HEK293 (cell line): ENCODE measurements around the gene LY6G5B.

Experiments
- CTCF ChIA-PET: fragments of 350-600 bp; formaldehyde crosslinking; extraction: SDS; loops from one replicate; lab custom pipeline; 2021; ENCODE audit warnings: antibody characterized with exemption; lab: Yijun Ruan, JAX
- POLR2A ChIA-PET: fragments of 300-600 bp; formaldehyde crosslinking; extraction: SDS; loops from one replicate; lab custom pipeline; 2020; ENCODE audit warnings: antibody characterized with exemption, inconsistent platforms; lab: Yijun Ruan, JAX
- H3K27ac ChIP-seq: fragments of 200-500 bp; sonication (Bioruptor generic); 2 replicates; pipeline ENCODE4 v1.5.1; 2014; ENCODE audit warnings: low read depth, low read length, control low read depth, inconsistent platforms; ENCODE audit errors: extremely low read depth
- H3K36me3 ChIP-seq, 2 experiments: fragments of 200-500 bp in 1 of 2; sonication (Bioruptor generic) in 1 of 2; 1 replicate in 1 of 2; 2 replicates in 1 of 2; pipeline ENCODE4 v1.5.1; 2014 to 2017; ENCODE audit warnings: inconsistent platforms in 2 of 2, low read length in 2 of 2; ENCODE audit not compliant: control insufficient read depth in 2 of 2, insufficient read depth in 1 of 2
- H3K4me1 ChIP-seq: fragments of 200-500 bp; sonication (Bioruptor generic); 2 replicates; pipeline ENCODE4 v1.5.1; 2014; ENCODE audit warnings: mild to moderate bottlenecking, low read length, inconsistent platforms; ENCODE audit not compliant: control insufficient read depth, insufficient read depth
- H3K4me3 ChIP-seq: 2 replicates; pipeline ENCODE4 v1.5.1; 2011; ENCODE audit warnings: low read depth, mild to moderate bottlenecking, control low read depth, low read length, moderate library complexity
- H3K9me3 ChIP-seq: fragments of 200-500 bp; sonication (Bioruptor generic); 2 replicates; pipeline ENCODE4 v1.5.1; 2014; ENCODE audit warnings: low read depth, low read length, inconsistent platforms; ENCODE audit not compliant: control insufficient read depth, insufficient read depth
- EGR2 ChIP-seq: fragments of 450-650 bp; formaldehyde crosslinking; IDR thresholded peaks from 2 replicates; pipeline ENCODE4 v1.5.1; 2016; ENCODE audit warnings: low read depth, missing biosample characterization, missing genetic modification characterization
- GLIS1 ChIP-seq: fragments of 450-650 bp; formaldehyde crosslinking; IDR thresholded peaks from 2 replicates; pipeline ENCODE4 v1.5.1; 2016; ENCODE audit warnings: missing biosample characterization, missing genetic modification characterization
- KLF7 ChIP-seq: fragments of 450-650 bp; formaldehyde crosslinking; IDR thresholded peaks from 2 replicates; pipeline ENCODE4 v1.5.1; 2016; ENCODE audit warnings: missing biosample characterization, missing genetic modification characterization, borderline replicate concordance
- RBAK ChIP-seq: fragments of 450-650 bp; formaldehyde crosslinking; IDR thresholded peaks from 2 replicates; pipeline ENCODE4 v1.5.1; 2016; ENCODE audit warnings: missing biosample characterization, missing genetic modification characterization
- TRIM28 ChIP-seq: IDR thresholded peaks from 2 replicates; pipeline ENCODE4 v1.6.1; 2011; ENCODE audit warnings: low read length, control low read depth, borderline replicate concordance
- ZBTB8A ChIP-seq: fragments of 450-650 bp; formaldehyde crosslinking; IDR thresholded peaks from 2 replicates; pipeline ENCODE4 v1.5.1; 2016; ENCODE audit warnings: missing biosample characterization, missing genetic modification characterization
- ZFHX2 ChIP-seq: fragments of 450-650 bp; formaldehyde crosslinking; conservative IDR thresholded peaks from 2 replicates; pipeline ENCODE4 v1.5.1; 2016; ENCODE audit warnings: missing biosample characterization, missing genetic modification characterization
- ZNF16 ChIP-seq: fragments of 450-650 bp; formaldehyde crosslinking; IDR thresholded peaks from 2 replicates; pipeline ENCODE4 v1.5.1; 2016; ENCODE audit warnings: low read depth, missing biosample characterization, missing genetic modification characterization
- ZNF174 ChIP-seq: fragments of 450-650 bp; formaldehyde crosslinking; IDR thresholded peaks from 2 replicates; pipeline ENCODE4 v1.5.0; 2017; ENCODE audit warnings: missing biosample characterization, mild to moderate bottlenecking, missing genetic modification characterization
- ZNF239 ChIP-seq: fragments of 450-650 bp; formaldehyde crosslinking; IDR thresholded peaks from 2 replicates; pipeline ENCODE4 v1.5.1; 2016; ENCODE audit warnings: missing biosample characterization, missing genetic modification characterization
- ZNF350 ChIP-seq: fragments of 450-650 bp; formaldehyde crosslinking; IDR thresholded peaks from 2 replicates; pipeline ENCODE4 v1.5.0; 2017; ENCODE audit warnings: missing biosample characterization, mild to moderate bottlenecking, missing genetic modification characterization
- ZNF366 ChIP-seq: fragments of 450-650 bp; formaldehyde crosslinking; conservative IDR thresholded peaks from 2 replicates; pipeline ENCODE4 v1.5.1; 2016; ENCODE audit warnings: missing biosample characterization, missing genetic modification characterization
- ZNF600 ChIP-seq: fragments of 450-650 bp; formaldehyde crosslinking; IDR thresholded peaks from 2 replicates; pipeline ENCODE4 v1.5.1; 2016; ENCODE audit warnings: missing biosample characterization, missing genetic modification characterization
- ZNF76 ChIP-seq: fragments of 450-650 bp; formaldehyde crosslinking; IDR thresholded peaks from 2 replicates; pipeline ENCODE4; 2016; ENCODE audit warnings: low read depth, missing biosample characterization, missing genetic modification characterization, borderline replicate concordance
- ZNF777 ChIP-seq: fragments of 450-650 bp; formaldehyde crosslinking; IDR thresholded peaks from 2 replicates; pipeline ENCODE4 v1.5.1; 2017; ENCODE audit warnings: missing biosample characterization, missing genetic modification characterization, borderline replicate concordance
- TF ChIP-seq, protein P1 (sequence below): fragments of 450-650 bp; formaldehyde crosslinking; IDR thresholded peaks from 2 replicates; pipeline ENCODE4 v1.5.1; 2016; ENCODE audit warnings: missing biosample characterization, missing genetic modification characterization
- TF ChIP-seq, protein P2 (sequence below): fragments of 450-650 bp; formaldehyde crosslinking; IDR thresholded peaks from 2 replicates; pipeline ENCODE4 v1.5.1; 2016; ENCODE audit warnings: missing biosample characterization, missing genetic modification characterization, borderline replicate concordance
- TF ChIP-seq, protein P3 (sequence below): fragments of 450-650 bp; formaldehyde crosslinking; IDR thresholded peaks from 2 replicates; pipeline ENCODE4 v1.5.1; 2016; ENCODE audit warnings: missing biosample characterization, missing genetic modification characterization, low read depth

LY6G5B gene

DNA sequence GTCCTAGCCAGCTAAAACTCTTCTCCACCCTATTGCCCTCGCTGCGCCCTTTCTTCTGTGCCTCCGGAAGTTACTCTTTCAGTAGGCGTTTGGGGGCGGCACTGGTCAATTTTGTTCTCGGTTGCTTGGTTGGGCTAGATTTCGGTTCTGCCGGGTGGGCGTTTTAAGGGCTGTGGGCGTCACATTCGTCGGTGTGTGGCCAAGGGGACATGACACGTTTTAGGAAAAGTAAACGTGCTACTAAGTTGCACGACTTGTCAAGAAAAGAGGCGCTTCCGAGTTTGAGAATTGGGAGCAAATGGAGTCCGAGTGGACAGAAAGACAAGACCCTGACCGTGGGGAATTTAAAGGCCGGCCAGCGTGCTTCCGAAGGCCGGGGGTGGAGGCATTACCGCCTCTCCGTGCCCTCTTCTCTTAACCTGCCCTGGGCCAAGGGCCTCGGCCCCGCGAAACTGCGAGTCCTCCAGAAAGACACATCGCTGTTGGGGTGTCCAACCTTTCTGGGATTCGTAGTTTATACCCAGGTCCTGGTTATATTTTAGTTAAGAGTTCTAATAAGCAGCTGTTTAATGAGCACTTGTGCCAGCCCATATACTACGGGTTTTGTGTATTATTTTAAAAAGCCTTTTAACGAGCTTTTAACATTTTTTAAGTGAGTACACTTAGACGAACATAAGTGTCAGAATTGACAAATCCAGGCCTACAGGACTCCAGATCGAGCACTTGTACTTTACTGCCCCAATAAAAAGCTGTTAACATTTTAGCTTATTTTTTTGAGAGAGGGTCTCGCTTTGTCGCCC is 16.7 kb upstream of the LY6G5B start (continued):
- TF ChIP-seq ZNF76 (tag by site-specific recombination), result 0 out of 2 replicates have a peak, but pooled peaks have one; percentile 33
- no peak for TF ChIP-seq KLF7 (tag by site-specific recombination)
- TF ChIP-seq, protein P1, sequence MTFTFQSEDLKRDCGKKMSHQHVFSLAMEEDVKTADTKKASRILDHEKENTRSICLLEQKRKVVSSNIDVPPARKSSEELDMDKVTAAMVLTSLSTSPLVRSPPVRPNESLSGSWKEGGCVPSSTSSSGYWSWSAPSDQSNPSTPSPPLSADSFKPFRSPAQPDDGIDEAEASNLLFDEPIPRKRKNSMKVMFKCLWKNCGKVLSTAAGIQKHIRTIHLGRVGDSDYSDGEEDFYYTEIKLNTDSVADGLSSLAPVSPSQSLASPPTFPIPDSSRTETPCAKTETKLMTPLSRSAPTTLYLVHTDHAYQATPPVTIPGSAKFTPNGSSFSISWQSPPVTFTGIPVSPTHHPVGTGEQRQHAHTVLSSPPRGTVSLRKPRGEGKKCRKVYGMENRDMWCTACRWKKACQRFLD (tag by site-specific recombination), result no peak
- no peak for TF ChIP-seq ZNF350 (tag by site-specific recombination)
- TF ChIP-seq, protein P2, sequence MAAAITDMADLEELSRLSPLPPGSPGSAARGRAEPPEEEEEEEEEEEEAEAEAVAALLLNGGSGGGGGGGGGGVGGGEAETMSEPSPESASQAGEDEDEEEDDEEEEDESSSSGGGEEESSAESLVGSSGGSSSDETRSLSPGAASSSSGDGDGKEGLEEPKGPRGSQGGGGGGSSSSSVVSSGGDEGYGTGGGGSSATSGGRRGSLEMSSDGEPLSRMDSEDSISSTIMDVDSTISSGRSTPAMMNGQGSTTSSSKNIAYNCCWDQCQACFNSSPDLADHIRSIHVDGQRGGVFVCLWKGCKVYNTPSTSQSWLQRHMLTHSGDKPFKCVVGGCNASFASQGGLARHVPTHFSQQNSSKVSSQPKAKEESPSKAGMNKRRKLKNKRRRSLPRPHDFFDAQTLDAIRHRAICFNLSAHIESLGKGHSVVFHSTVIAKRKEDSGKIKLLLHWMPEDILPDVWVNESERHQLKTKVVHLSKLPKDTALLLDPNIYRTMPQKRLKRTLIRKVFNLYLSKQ (tag by site-specific recombination), result no peak
- TF ChIP-seq, protein P3, sequence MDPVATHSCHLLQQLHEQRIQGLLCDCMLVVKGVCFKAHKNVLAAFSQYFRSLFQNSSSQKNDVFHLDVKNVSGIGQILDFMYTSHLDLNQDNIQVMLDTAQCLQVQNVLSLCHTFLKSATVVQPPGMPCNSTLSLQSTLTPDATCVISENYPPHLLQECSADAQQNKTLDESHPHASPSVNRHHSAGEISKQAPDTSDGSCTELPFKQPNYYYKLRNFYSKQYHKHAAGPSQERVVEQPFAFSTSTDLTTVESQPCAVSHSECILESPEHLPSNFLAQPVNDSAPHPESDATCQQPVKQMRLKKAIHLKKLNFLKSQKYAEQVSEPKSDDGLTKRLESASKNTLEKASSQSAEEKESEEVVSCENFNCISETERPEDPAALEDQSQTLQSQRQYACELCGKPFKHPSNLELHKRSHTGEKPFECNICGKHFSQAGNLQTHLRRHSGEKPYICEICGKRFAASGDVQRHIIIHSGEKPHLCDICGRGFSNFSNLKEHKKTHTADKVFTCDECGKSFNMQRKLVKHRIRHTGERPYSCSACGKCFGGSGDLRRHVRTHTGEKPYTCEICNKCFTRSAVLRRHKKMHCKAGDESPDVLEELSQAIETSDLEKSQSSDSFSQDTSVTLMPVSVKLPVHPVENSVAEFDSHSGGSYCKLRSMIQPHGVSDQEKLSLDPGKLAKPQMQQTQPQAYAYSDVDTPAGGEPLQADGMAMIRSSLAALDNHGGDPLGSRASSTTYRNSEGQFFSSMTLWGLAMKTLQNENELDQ, result no peak
- TF ChIP-seq TRIM28, result peak; percentile 77; the same call in 1 of the 2 replicates
- peak; percentile 98 for TF ChIP-seq EGR2
- no peak for TF ChIP-seq ZNF777
- TF ChIP-seq ZFHX2 (tag by site-specific recombination), result peak; percentile 99
- peak; percentile 100 for TF ChIP-seq ZBTB8A
- no peak for TF ChIP-seq ZNF16 (tag by site-specific recombination)
- no peak for TF ChIP-seq GLIS1 (tag by site-specific recombination)
- TF ChIP-seq ZNF600 (tag by site-specific recombination), result peak; percentile 58
- no peak for TF ChIP-seq ZNF174 (tag by site-specific recombination)
- TF ChIP-seq, all 188 proteins: peak for 25

DNA sequence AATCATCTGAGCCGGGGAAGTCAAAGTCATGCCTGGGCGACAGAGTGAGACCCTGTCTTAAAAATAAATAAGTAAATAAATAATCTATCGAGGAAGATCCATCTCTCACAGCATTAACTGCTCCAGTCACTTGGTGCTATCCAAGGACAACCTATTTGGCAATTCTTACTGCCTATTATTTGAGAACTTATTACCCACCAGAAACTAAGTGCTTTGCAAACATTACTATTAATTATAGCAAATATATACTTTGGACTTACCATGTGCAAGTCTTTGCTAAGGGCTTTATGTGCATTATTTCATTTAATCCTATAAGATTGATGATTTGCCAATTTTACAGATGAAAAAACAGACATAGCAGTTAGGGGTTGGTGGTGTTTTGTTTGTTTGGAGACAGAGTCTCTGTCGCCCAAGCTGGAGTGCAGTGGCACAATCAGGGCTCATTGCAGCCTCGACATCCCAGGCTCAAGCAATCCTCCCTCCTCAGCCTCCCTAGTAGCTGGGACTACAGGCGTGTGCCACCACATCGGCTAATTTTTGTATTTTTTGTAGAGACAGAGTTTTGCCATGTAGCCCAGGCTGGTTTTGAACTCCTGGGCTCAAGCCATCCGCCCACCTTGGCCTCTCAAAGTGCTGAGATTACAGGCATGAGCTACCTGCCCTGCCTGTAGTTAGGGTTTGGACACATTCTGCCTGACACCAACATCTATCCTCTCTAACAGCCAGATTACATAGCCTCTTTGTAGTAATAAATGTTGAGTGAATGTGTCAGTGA is 15.0 kb upstream of the LY6G5B start:
- no peaks in the 10 kb centered on the region for H3K9me3 ChIP-seq
- TF ChIP-seq ZNF239 (tag by site-specific recombination) (no peak), RBAK (tag by site-specific recombination) (no peak), ZNF777 (no peak), ZNF366 (tag by site-specific recombination) (no peak)
- TF ChIP-seq, protein P2 (tag by site-specific recombination), result no peak
- no peak overlapping the region for H3K27ac ChIP-seq
- H3K4me3 ChIP-seq, result no peak overlapping the region
- POLR2A ChIA-PET, result interaction anchor here (0.7 to 7.7 kb wide), 9 partner anchors 9 to 1317 kb away, joined by 3 to 180 read pairs (median 3); partner anchors contain the start of genes C6orf47, CSNK2B, DDX39B and GPANK1
- 0 out of 2 replicates have a peak, but pooled peaks cover 6% of the 10 kb centered on the region for H3K4me1 ChIP-seq
- CTCF ChIA-PET, result interaction anchor here (0.7 to 2.5 kb wide), 5 partner anchors 9 to 140 kb away, joined by 4 to 12 read pairs (median 6); partner anchors contain the start of genes CSNK2B and GPANK1
- H3K36me3 ChIP-seq, result peaks cover 15 to 47% of the 10 kb centered on the region in 2 experiments; a peak in 2 of 3 replicates
